Activated naive CD8-positive, alpha-beta T cell treated with anti-CD3 and anti-CD28 coated beads, Interleukin-2, amount 50 U/mL, for 16 hours (primary cell): ENCODE data around the gene GGA1.
"Not testable (repeated sequence)": the region's sequence is repeated elsewhere in the genome, so short reads cannot be mapped to it uniquely, and the experiment has no call there.

Source experiments
- DNase-seq: peaks from one replicate; pipeline ENCODE4 v3.0.0-alpha.2; 2020; ENCODE audit warnings: low read depth, low spot score

GGA1 gene

GRCh38 chr22:37570661-37570976, 38.0 kb upstream of the GGA1 start:
- DNase-seq: no peak

GRCh38 chr22:37571258-37571991, 37.2 kb upstream of the GGA1 start:
- DNase-seq: no peak

- DNase-seq: no peak
Observed at GRCh38 chr22:37571992-37572373, 36.7 kb upstream of the GGA1 start.

- DNase-seq: no peak
Observed at GRCh38 chr22:37575490-37576003, 33.1 kb upstream of the GGA1 start.

GRCh38 chr22:37578002-37578401, 30.6 kb upstream of the GGA1 start:
- DNase-seq: no peak

- DNase-seq: no peak
Observed at GRCh38 chr22:37581504-37581903, 27.1 kb upstream of the GGA1 start.

GRCh38 chr22:37582526-37582925, 26.1 kb upstream of the GGA1 start:
- DNase-seq: no peak

GRCh38 chr22:37588546-37589215, 20.0 kb upstream of the GGA1 start:
- no peak for DNase-seq

GRCh38 chr22:37589636-37590035, 19.0 kb upstream of the GGA1 start:
- no peak for DNase-seq

GRCh38 chr22:37591081-37591480, 17.6 kb upstream of the GGA1 start:
- not testable (repeated sequence) for DNase-seq

- no peak for DNase-seq
Observed at GRCh38 chr22:37591823-37592404, 16.7 kb upstream of the GGA1 start.

- no peak for DNase-seq
Observed at GRCh38 chr22:37594237-37594636, 14.4 kb upstream of the GGA1 start.

GRCh38 chr22:37599153-37599552, 9.5 kb upstream of the GGA1 start:
- DNase-seq: no peak

- no peak for DNase-seq
Observed at GRCh38 chr22:37601203-37601539, 7.5 kb upstream of the GGA1 start.

- no peak for DNase-seq
Observed at GRCh38 chr22:37601540-37602442, 6.8 kb upstream of the GGA1 start.

GRCh38 chr22:37602546-37603277, 5.9 kb upstream of the GGA1 start:
- DNase-seq: not testable (repeated sequence)

- no peak for DNase-seq
Observed at GRCh38 chr22:37604074-37604473, 4.6 kb upstream of the GGA1 start.

GRCh38 chr22:37604875-37605274, 3.8 kb upstream of the GGA1 start:
- DNase-seq: no peak

GRCh38 chr22:37607010-37607934, 1.4 kb upstream of the GGA1 start:
- peak; percentile 86 for DNase-seq

GRCh38 chr22:37607935-37608476, 628 bp upstream of the GGA1 start:
- DNase-seq: no peak
